ENCODE data around the gene TMEM101. TPM values are rescaled to one million over a fixed set of nuclear protein-coding genes. Genes with fewer than 3 reads are reported as not detected.

The TMEM101 gene
- total and polyA plus RNA-seq, 2 donors (not counting 3 experiments of a cell fraction or from before 2014, with no cell fraction given), result 30.4 to 60.2 TPM

DNA sequence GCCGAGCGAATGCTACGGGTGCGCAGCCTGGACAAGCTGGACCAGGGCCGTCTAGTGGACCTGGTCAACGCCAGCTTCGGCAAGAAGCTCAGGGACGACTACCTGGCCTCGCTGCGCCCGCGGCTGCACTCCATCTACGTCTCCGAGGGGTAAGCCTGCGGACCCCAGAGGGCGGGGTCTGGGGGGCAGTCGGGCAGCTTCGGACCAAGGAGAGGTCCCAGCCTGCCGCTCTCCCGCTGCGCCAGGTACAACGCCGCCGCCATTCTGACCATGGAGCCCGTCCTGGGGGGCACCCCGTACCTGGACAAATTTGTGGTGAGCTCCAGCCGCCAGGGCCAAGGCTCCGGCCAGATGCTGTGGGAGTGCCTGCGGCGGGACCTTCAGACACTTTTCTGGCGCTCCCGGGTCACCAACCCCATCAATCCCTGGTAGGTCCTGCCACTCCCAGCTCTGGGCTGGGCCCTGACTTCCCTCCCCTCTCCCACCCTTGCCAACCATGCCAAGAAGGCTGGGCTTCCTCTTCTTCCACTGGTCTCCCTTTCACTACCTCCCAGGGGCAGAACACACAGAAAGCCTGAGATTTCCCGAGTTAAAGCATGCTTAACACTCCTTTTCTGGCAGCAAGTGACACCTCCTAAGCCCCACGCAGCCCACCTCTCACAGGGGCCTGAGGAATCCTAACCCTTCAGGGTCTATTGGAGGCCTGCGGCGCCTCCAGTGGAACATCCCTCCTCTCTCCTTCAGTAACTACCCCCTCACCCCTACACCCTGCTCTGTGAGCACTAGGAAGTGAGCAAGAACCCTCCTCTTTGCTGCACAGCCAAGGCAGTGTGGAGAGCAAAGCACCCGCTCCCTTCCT lies 7.2 kb downstream of the TMEM101 start:
- H3K9ac ChIP-seq (replicated peaks; ENCODE audit: extremely low read depth, insufficient read depth, low read length), result no peak overlapping the region
- H3K27ac ChIP-seq (ENCODE audit: insufficient read depth, low read depth, low read length), result no peak overlapping the region
- H4K20me1 ChIP-seq (replicated peaks; ENCODE audit: control insufficient read depth, extremely low read depth, insufficient read depth, low read length), result no peaks in the 10 kb centered on the region
- peak overlapping the region in 2 of 3 experiments; percentile 43 to 56 for H3K4me3 ChIP-seq (replicated peaks in 1 of 3; ENCODE audit: insufficient read depth in 1 of 3, low read depth in 1 of 3, low read length in 3 of 3)
- no TSS peak for BruUV-seq (replicated peaks)
- no peaks in the 10 kb centered on the region for H3K9me3 ChIP-seq (replicated peaks; ENCODE audit: control insufficient read depth, insufficient read depth, low read length)
- no peaks in the 10 kb centered on the region for H3K27me3 ChIP-seq (ENCODE audit: control insufficient read depth in 2 of 2, insufficient read depth in 2 of 2, low read length in 2 of 2)
- DNase-seq (ENCODE audit: low read depth, low spot score) (no peak), FAIRE-seq (no peak)
- H3K79me2 ChIP-seq (ENCODE audit: control insufficient read depth, insufficient read depth, low read length), result peaks cover 9% of the 10 kb centered on the region
- no peaks in the 10 kb centered on the region for H3K9me1 ChIP-seq (replicated peaks; ENCODE audit: control insufficient read depth, extremely low read depth, insufficient read depth, low read length)
- TF ChIP-seq GATA2 (IDR thresholded peaks at IDR 0.05; ENCODE audit: insufficient read depth, insufficient read length, low read depth, low read length) (no peak), POLR2A (IDR thresholded peaks at IDR 0.05; ENCODE audit: low read depth, low read length) (peak; percentile 52), POLR2AphosphoS5 (IDR thresholded peaks at IDR 0.05; ENCODE audit: insufficient read depth, low read depth, low read length) (peak; percentile 25)
- ChIA-PET POLR2A (no interaction called here), CTCF (interaction anchor here (1.1 to 6.0 kb wide), 11 partner anchors 21 to 203 kb away, joined by 3 to 27 read pairs (median 3); partner anchors contain the start of gene HDAC5)
- peaks cover 28% of the 10 kb centered on the region for H3K4me1 ChIP-seq (ENCODE audit: control insufficient read depth, extremely low read depth, insufficient read depth, low read length)
- intact Hi-C loops (cut with micrococcal nuclease) (loop anchor here (1.0 to 10.0 kb wide), 3 partner anchors 63 to 161 kb away; partner anchors contain the start of gene G6PC3), dilution Hi-C loops (cut with MboI; ENCODE audit: extremely low pct_ligation_motif_present, low sequenced_read_pairs) (no loop called here)
- H3K4me2 ChIP-seq (ENCODE audit: insufficient read depth, low read length), result peak overlapping the region; percentile 76
- no peaks in the 10 kb centered on the region for H3K36me3 ChIP-seq (ENCODE audit: control insufficient read depth in 2 of 2, extremely low read depth in 1 of 2, insufficient read depth in 2 of 2, low read length in 2 of 2)
- peak overlapping the region; percentile 14 for H2AFZ ChIP-seq (ENCODE audit: low read depth, low read length)

DNA sequence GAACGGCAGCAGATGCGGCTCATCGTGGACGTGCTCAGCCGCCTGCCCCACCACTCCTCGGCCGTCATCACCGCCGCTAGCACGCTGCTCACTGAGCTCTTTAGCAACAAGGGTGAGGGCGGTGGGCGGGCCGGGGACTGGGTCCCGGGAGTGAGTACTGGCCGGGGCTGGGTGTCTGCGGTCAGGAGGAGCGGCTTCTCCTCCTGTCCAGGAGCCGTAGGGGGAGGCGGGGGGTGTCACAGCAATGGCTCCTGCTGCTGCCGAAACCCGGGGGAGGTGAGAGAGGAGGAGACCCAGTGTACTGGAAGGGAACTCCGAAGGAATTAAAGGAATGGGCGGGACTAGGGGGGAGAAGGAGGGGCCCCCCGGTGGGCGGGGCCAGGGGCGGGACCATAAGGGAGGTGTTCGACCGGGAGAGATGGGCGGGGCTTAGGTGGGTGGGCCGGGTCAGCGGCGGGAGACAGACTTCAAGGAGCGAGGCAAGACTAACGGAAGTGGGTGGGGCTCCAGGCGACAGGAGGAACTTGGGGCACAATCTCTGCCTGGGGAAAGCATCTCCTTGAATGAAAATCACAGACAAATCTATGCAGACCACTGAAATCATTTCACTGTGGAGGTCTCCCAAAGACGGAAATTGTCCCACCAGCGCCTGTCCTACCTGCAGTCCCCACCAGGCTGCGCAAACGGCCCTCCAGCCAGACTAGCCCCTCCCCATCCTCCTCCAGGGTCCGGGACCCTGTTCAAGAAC lies 8.0 kb downstream of the TMEM101 start:
- Histone ChIP-seq H3K4me2 (ENCODE audit: insufficient read depth, low read length) (peak overlapping the region; percentile 76), H4K20me1 (replicated peaks; ENCODE audit: control insufficient read depth, extremely low read depth, insufficient read depth, low read length) (no peaks in the 10 kb centered on the region), H3K27me3 (ENCODE audit: control insufficient read depth in 2 of 2, insufficient read depth in 2 of 2, low read length in 2 of 2) (no peaks in the 10 kb centered on the region), H3K4me3 (replicated peaks in 1 of 3; ENCODE audit: insufficient read depth in 1 of 3, low read depth in 1 of 3, low read length in 3 of 3) (peak overlapping the region in 2 of 3 experiments; percentile 43 to 56), H3K9me1 (replicated peaks; ENCODE audit: control insufficient read depth, extremely low read depth, insufficient read depth, low read length) (no peaks in the 10 kb centered on the region), H3K9ac (replicated peaks; ENCODE audit: extremely low read depth, insufficient read depth, low read length) (no peak overlapping the region), H3K4me1 (ENCODE audit: control insufficient read depth, extremely low read depth, insufficient read depth, low read length) (peaks cover 36% of the 10 kb centered on the region), H2AFZ (ENCODE audit: low read depth, low read length) (peak overlapping the region; percentile 14), H3K9me3 (replicated peaks; ENCODE audit: control insufficient read depth, insufficient read depth, low read length) (no peaks in the 10 kb centered on the region), H3K36me3 (ENCODE audit: control insufficient read depth in 2 of 2, extremely low read depth in 1 of 2, insufficient read depth in 2 of 2, low read length in 2 of 2) (no peaks in the 10 kb centered on the region), H3K79me2 (ENCODE audit: control insufficient read depth, insufficient read depth, low read length) (peaks cover 9% of the 10 kb centered on the region), H3K27ac (ENCODE audit: insufficient read depth, low read depth, low read length) (no peak overlapping the region)
- POLR2A ChIA-PET, result interaction anchor here (0.6 to 1.0 kb wide), 3 partner anchors 60 to 273 kb away, joined by 3 to 16 read pairs (median 4); partner anchors contain the start of gene LSM12
- BruUV-seq (replicated peaks), result no TSS peak
- DNase-seq (ENCODE audit: low read depth, low spot score) (peak; percentile 93), FAIRE-seq (peak; percentile 97)
- intact Hi-C loops (cut with micrococcal nuclease) (loop anchor here (1.0 to 10.0 kb wide), 5 partner anchors 8 to 162 kb away; partner anchors contain the start of genes G6PC3 and TMEM101), dilution Hi-C loops (cut with MboI; ENCODE audit: extremely low pct_ligation_motif_present, low sequenced_read_pairs) (no loop called here)
- CTCF ChIA-PET, result interaction anchor here (1.0 to 6.0 kb wide), 11 partner anchors 16 to 162 kb away, joined by 3 to 27 read pairs (median 3); no protein-coding TSS in a partner anchor
- TF ChIP-seq, protein P1, sequence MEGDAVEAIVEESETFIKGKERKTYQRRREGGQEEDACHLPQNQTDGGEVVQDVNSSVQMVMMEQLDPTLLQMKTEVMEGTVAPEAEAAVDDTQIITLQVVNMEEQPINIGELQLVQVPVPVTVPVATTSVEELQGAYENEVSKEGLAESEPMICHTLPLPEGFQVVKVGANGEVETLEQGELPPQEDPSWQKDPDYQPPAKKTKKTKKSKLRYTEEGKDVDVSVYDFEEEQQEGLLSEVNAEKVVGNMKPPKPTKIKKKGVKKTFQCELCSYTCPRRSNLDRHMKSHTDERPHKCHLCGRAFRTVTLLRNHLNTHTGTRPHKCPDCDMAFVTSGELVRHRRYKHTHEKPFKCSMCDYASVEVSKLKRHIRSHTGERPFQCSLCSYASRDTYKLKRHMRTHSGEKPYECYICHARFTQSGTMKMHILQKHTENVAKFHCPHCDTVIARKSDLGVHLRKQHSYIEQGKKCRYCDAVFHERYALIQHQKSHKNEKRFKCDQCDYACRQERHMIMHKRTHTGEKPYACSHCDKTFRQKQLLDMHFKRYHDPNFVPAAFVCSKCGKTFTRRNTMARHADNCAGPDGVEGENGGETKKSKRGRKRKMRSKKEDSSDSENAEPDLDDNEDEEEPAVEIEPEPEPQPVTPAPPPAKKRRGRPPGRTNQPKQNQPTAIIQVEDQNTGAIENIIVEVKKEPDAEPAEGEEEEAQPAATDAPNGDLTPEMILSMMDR (IDR thresholded peaks at IDR 0.05; ENCODE audit: extremely low read depth in 1 of 2, insufficient read depth in 1 of 2, low read depth in 1 of 2, low read length in 2 of 2), result peak; percentile 57 to 76
- TF ChIP-seq POLR2AphosphoS5 (IDR thresholded peaks at IDR 0.05; ENCODE audit: insufficient read depth, low read depth, low read length), result peak; percentile 25
- TF ChIP-seq POLR2A (IDR thresholded peaks at IDR 0.05; ENCODE audit: low read depth, low read length), result no peak

All from endothelial cell of umbilical vein (primary cell).